D721Med (cell line): ENCODE measurements around the gene HS1BP3.

Source experiments
- DNase-seq: peaks from one replicate; pipeline ENCODE4 v3.0.0; 2011; ENCODE audit warnings: low spot score; ENCODE audit not compliant: insufficient read length
- FAIRE-seq: peaks from 2 replicates; lab custom pipeline; 2011; peaks lifted over from hg19 to GRCh38; lab: Jason Lieb, UNC
- CTCF ChIP-seq: IDR thresholded peaks from 2 replicates; pipeline ENCODE4 v1.5.1; 2012; ENCODE audit warnings: mild to moderate bottlenecking, control low read depth; ENCODE audit not compliant: insufficient read depth; ENCODE audit errors: missing control alignments

Gene HS1BP3

GRCh38 chr2:20571644-20572215 lies 79.2 kb downstream of the HS1BP3 start:
- no peak for DNase-seq
- FAIRE-seq, result no peak
- no peak for TF ChIP-seq CTCF

- no peak for TF ChIP-seq CTCF
- no peak for FAIRE-seq
- DNase-seq, result no peak
Measured at GRCh38 chr2:20571231-20571630, 79.7 kb downstream of the HS1BP3 start.

GRCh38 chr2:20570249-20570648 lies 80.6 kb downstream of the HS1BP3 start:
- FAIRE-seq (no peak), DNase-seq (no peak)

GRCh38 chr2:20569464-20570223 lies 81.3 kb downstream of the HS1BP3 start:
- no peak for TF ChIP-seq CTCF
- FAIRE-seq, result no peak

More at GRCh38 chr2:20570249-20570648, 80.6 kb downstream of the HS1BP3 start:
- no peak for TF ChIP-seq CTCF

GRCh38 chr2:20568501-20569463 lies 82.1 kb downstream of the HS1BP3 start:
- no peak for FAIRE-seq
- TF ChIP-seq CTCF, result no peak
- no peak for DNase-seq

More at GRCh38 chr2:20569464-20570223, 81.3 kb downstream of the HS1BP3 start:
- DNase-seq, result no peak

- FAIRE-seq, result no peak
- no peak for DNase-seq
- no peak for TF ChIP-seq CTCF
Measured at GRCh38 chr2:20567926-20568179, 83.0 kb downstream of the HS1BP3 start.
